ENCODE measurements around the gene IQSEC2. TPM values are rescaled to one million over a fixed set of nuclear protein-coding genes. Genes with fewer than 3 reads are reported as not detected.

Gene IQSEC2
- polyA plus RNA-seq, 12 donors: 10.9 to 24.1 (median 18.2) TPM; not detected in 1

GRCh38 chrX:53249408-53250042, 31.9 kb downstream of the IQSEC2 start:
- no peak for DNase-seq

- no peak for DNase-seq
These were observed 33.5 kb downstream of the IQSEC2 start for GRCh38 chrX:53247928-53248327.

GRCh38 chrX:53246231-53246630, 35.2 kb downstream of the IQSEC2 start:
- no peak for DNase-seq

GRCh38 chrX:53244610-53245009, 36.8 kb downstream of the IQSEC2 start:
- no peak for DNase-seq

- no peak for DNase-seq
These were observed 39.1 kb downstream of the IQSEC2 start for GRCh38 chrX:53242310-53242709.

GRCh38 chrX:53241558-53241957, 39.8 kb downstream of the IQSEC2 start:
- no peak for DNase-seq

- DNase-seq: no peak
These were observed 41.9 kb downstream of the IQSEC2 start for GRCh38 chrX:53239474-53239873.

GRCh38 chrX:53237056-53237455, 44.3 kb downstream of the IQSEC2 start:
- DNase-seq: no peak

- no peak for DNase-seq
These were observed 45.2 kb downstream of the IQSEC2 start for GRCh38 chrX:53236025-53236679.

- DNase-seq: no peak
These were observed 45.8 kb downstream of the IQSEC2 start for GRCh38 chrX:53235566-53235965.

GRCh38 chrX:53234484-53234883, 46.9 kb downstream of the IQSEC2 start:
- DNase-seq: no peak

- no peak for DNase-seq
These were observed 47.8 kb downstream of the IQSEC2 start for GRCh38 chrX:53233536-53233935.

GRCh38 chrX:53230116-53230515, 51.3 kb downstream of the IQSEC2 start:
- no peak for DNase-seq

- no peak for DNase-seq
These were observed 54.1 kb downstream of the IQSEC2 start for GRCh38 chrX:53227224-53227765.

GRCh38 chrX:53224860-53225797, 56.3 kb downstream of the IQSEC2 start, which contains the start of gene KDM5C:
TSS of gene KDM5C (minus strand) at chrX:53225207. CDS start at chrX:53224889, 318 bp downstream.
- peak; percentile 95 for DNase-seq

- no peak for DNase-seq
These were observed 57.2 kb downstream of the IQSEC2 start for GRCh38 chrX:53223955-53224859.

- no peak for DNase-seq
These were observed 58.2 kb downstream of the IQSEC2 start for GRCh38 chrX:53223068-53223693.

Measured in muscle of arm (tissue), 12 donors.